CD4-positive, alpha-beta T cell treated with Interleukin-4 for 1 hour (primary cell): Measurements from ENCODE around the gene OR2T33.
"Not testable (repeated sequence)": the region's sequence is repeated elsewhere in the genome, so short reads cannot be mapped to it uniquely, and the experiment has no call there.

ENCODE experiments used
- DNase-seq, 2 donors: peaks; one replicate each; pipeline ENCODE4 v3.0.0-alpha.2; 2020 to 2022

The OR2T33 gene

GRCh38 chr1:248277876-248278275 lies at the start of gene OR2T33:
Gene OR2T33, minus strand, starts transcription at chr1:248277976. Its CDS starts 4,162 bp downstream, at chr1:248273814.
- no peak for DNase-seq

GRCh38 chr1:248324468-248324867 lies 46.7 kb upstream of the OR2T33 start, which contains the start of gene OR2M7:
Gene OR2M7, minus strand, starts transcription at chr1:248324568. Its CDS starts 0 bp downstream, at chr1:248324568.
- DNase-seq = no peak

- DNase-seq = no peak
These were observed 39.0 kb upstream of the OR2T33 start for GRCh38 chr1:248316796-248317195.

GRCh38 chr1:248306740-248307139 lies 29.0 kb upstream of the OR2T33 start:
- DNase-seq = not testable (repeated sequence)

- no peak for DNase-seq
These were observed 28.3 kb upstream of the OR2T33 start for GRCh38 chr1:248306103-248306502.

- not testable (repeated sequence) for DNase-seq
These were observed 27.9 kb upstream of the OR2T33 start for GRCh38 chr1:248305672-248306071.

- DNase-seq = no peak
These were observed 25.5 kb upstream of the OR2T33 start, which contains the start of gene OR2T12 for GRCh38 chr1:248303324-248303723. Gene OR2T12, minus strand, starts transcription at chr1:248303424. Its CDS starts 7,846 bp downstream, at chr1:248295578.

- no peak for DNase-seq
These were observed 10.6 kb upstream of the OR2T33 start for GRCh38 chr1:248288391-248288790.

- not testable (repeated sequence) for DNase-seq
These were observed 4.6 kb downstream of the OR2T33 start for GRCh38 chr1:248273225-248273624.

GRCh38 chr1:248268178-248268577 lies 9.6 kb downstream of the OR2T33 start:
- no peak for DNase-seq

GRCh38 chr1:248259309-248259708 lies 18.5 kb downstream of the OR2T33 start:
- not testable (repeated sequence) for DNase-seq

GRCh38 chr1:248243204-248243603 lies 34.6 kb downstream of the OR2T33 start:
- peak in 1 of 2 donors; percentile 22 for DNase-seq

GRCh38 chr1:248239478-248239877 lies 38.3 kb downstream of the OR2T33 start:
- no peak for DNase-seq

GRCh38 chr1:248231117-248231516 lies 46.7 kb downstream of the OR2T33 start, which contains the start of gene OR2M4:
Gene OR2M4, plus strand, starts transcription at chr1:248231417. Its CDS starts 7,512 bp downstream, at chr1:248238929.
- no peak for DNase-seq

GRCh38 chr1:248229360-248229908 lies 48.3 kb downstream of the OR2T33 start:
- no peak for DNase-seq

GRCh38 chr1:248225537-248225936 lies 52.2 kb downstream of the OR2T33 start:
- DNase-seq = no peak
